ENCODE results near the gene EXOC3L1. TPM values are rescaled to one million over a fixed set of nuclear protein-coding genes. Genes with fewer than 3 reads are reported as not detected.
A peak's percentile ranks its signal among the peaks of the same experiment; 100 is the strongest.

The EXOC3L1 gene
- polyA plus RNA-seq, 4 donors = 1.6 to 7.9 (median 6.0) TPM

DNA sequence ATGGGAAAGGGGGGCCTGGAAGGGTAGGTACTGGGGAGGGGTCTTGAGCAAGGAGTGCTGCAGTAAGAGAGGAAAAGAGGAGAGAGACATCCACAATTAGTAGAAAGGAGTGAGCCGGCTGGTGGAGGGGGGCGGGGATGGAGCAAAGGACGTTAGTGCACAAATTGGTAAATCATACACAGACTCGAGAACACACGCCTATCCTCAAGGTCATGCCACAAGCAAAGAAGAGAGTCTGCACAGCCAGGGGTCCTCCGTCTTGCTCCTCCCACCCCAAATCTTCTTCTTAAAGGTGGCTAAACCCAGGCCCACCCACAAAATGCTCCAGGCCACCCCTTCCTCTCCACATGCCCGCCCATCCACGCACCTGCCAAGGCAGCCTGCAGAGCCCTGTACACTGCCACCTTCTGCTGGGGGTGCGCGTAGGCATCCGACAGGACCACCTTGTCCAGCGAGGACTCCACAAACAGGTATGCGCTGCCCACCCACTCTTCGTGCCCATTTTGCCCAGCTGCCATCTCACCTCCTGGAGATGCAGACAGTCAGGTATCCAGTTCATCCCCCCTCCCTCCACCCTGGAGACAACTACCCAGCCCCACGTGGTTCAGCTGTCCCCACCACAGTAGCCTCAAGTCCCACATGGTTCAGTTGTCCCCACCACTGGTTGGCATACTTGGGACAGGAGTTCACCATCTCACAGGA is 33.6 kb downstream of the EXOC3L1 start:
- Histone ChIP-seq H3K36me3 (ENCODE audit: control insufficient read depth in 3 of 3, insufficient read depth in 2 of 3, low read depth in 1 of 3, low read length in 3 of 3) (peaks cover 0 to 3% (median 0%) of the 10 kb centered on the region in 3 donors), H3K27me3 (ENCODE audit: control insufficient read depth in 3 of 3, insufficient read depth in 3 of 3, low read length in 3 of 3) (peaks cover 0 to 66% (median 0%) of the 10 kb centered on the region in 3 donors), H3K9me3 (ENCODE audit: control insufficient read depth in 2 of 2, insufficient read depth in 1 of 2, low read depth in 1 of 2, low read length in 1 of 2) (no peaks in the 10 kb centered on the region), H3K27ac (ENCODE audit: low read depth in 1 of 3, low read length in 2 of 3) (no peak overlapping the region), H3K4me3 (ENCODE audit: low read depth in 1 of 3, low read length in 3 of 3) (no peak overlapping the region), H3K4me1 (ENCODE audit: control insufficient read depth in 3 of 3, insufficient read depth in 2 of 3, low read depth in 1 of 3, low read length in 2 of 3) (peaks cover 0 to 37% (median 3%) of the 10 kb centered on the region in 3 donors)
- WGBS, 3 donors = 30 to 63% (median 55%) methylated on average over 11 to 15 of the region's 15 CpGs
- peak; percentile 41 to 50 for DNase-seq
- FAIRE-seq = no peak

DNA sequence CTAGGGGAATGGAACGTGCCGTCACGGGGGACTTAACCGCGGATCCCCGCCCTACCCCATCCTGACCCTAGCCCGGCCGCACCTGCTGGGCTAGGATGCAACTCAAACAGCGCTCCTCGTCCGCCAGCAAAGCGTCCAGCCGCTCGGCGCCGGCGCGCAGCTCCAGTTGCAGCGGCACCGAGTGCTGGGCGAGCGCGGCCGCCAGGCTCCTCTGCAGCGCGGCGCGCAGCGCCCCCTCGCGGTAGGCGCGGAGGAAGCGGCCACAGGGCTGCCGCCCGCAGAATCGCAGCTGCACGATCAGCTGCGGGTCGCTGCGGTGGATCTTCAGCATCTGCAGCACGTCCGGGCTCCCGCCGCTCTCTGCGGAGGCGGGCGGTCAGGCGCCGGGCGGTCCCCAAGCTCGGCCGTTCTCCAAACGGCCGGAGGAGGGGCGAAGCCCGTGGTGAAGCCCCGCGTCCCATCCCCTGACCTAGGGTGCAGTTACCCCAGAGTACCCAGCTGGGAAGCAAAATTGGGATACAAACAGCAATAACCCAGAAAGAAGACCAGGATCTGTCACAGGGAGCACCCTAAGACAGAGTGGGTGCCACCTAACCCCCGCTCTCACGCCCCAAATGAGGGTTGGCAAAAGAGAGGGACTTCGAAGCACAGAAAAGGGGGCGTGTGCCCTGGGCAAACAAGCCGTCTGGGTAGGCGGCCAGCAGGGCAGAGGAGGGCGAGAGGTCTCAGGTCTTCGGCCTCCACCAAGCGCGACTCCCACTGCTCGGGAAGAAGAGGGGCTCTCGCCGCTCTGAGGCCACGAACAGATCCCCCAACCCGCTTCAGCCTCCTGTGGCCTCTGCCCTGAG is 34.4 kb downstream of the EXOC3L1 start:
- Histone ChIP-seq H3K36me3 (ENCODE audit: control insufficient read depth in 3 of 3, insufficient read depth in 2 of 3, low read depth in 1 of 3, low read length in 3 of 3) (peaks cover 0 to 3% (median 0%) of the 10 kb centered on the region in 3 donors), H3K4me1 (ENCODE audit: control insufficient read depth in 3 of 3, insufficient read depth in 2 of 3, low read depth in 1 of 3, low read length in 2 of 3) (peaks cover 0 to 41% (median 3%) of the 10 kb centered on the region in 3 donors), H3K27me3 (ENCODE audit: control insufficient read depth in 3 of 3, insufficient read depth in 3 of 3, low read length in 3 of 3) (peaks cover 0 to 70% (median 0%) of the 10 kb centered on the region in 3 donors), H3K9me3 (ENCODE audit: control insufficient read depth in 2 of 2, insufficient read depth in 1 of 2, low read depth in 1 of 2, low read length in 1 of 2) (no peaks in the 10 kb centered on the region), H3K4me3 (ENCODE audit: low read depth in 1 of 3, low read length in 3 of 3) (peak overlapping the region in 1 of 3 donors; percentile 4), H3K27ac (ENCODE audit: low read depth in 1 of 3, low read length in 2 of 3) (no peak overlapping the region)
- WGBS, 3 donors = 10 to 12% (median 11%) methylated on average over 54 to 74 of the region's 74 CpGs
- FAIRE-seq = no peak
- peak; percentile 63 to 89 for DNase-seq

DNA sequence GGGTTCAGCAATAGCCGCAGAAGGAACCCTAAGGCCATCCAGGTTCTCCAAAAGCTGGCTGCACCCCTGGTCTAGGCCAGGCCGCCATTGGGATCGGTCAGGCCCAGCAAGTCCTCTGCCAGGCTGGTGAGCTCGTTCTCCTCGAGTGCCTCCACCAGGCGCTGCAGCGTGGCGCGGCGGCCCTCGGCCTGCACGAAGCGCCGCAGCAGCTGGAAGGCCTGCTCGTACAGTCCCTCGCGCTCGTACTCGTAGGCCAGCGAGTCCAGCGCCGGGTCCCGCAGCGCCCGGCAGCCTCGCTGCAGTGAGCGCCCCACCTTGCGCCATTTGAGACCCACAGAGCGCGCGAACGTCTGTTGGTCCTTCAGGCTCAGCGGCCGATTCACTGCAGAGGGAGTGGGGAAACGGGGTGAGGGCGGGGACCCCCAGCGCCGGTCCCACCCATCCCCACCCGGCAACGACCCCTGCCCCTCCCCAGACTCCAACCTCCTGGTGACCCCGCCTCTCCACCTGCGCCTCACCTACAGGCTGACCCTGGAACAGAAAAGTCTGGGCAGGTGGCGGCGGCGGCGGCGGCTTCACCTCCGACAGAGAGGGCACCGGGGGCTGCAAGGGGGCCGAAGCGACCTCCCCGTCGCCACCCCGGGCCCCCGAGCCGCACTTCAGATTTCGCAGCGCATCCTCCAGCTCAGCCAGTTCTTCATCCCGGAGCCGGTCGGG is 35.2 kb downstream of the EXOC3L1 start:
- Histone ChIP-seq H3K4me3 (ENCODE audit: low read depth in 1 of 3, low read length in 3 of 3) (peak overlapping the region in 1 of 3 donors; percentile 4), H3K36me3 (ENCODE audit: control insufficient read depth in 3 of 3, insufficient read depth in 2 of 3, low read depth in 1 of 3, low read length in 3 of 3) (peaks cover 0 to 3% (median 0%) of the 10 kb centered on the region in 3 donors), H3K27me3 (ENCODE audit: control insufficient read depth in 3 of 3, insufficient read depth in 3 of 3, low read length in 3 of 3) (peaks cover 0 to 73% (median 0%) of the 10 kb centered on the region in 3 donors), H3K4me1 (ENCODE audit: control insufficient read depth in 3 of 3, insufficient read depth in 2 of 3, low read depth in 1 of 3, low read length in 2 of 3) (peaks cover 0 to 40% (median 3%) of the 10 kb centered on the region in 3 donors), H3K9me3 (ENCODE audit: control insufficient read depth in 2 of 2, insufficient read depth in 1 of 2, low read depth in 1 of 2, low read length in 1 of 2) (no peaks in the 10 kb centered on the region), H3K27ac (ENCODE audit: low read depth in 1 of 3, low read length in 2 of 3) (no peak overlapping the region)
- DNase-seq (no peak), FAIRE-seq (no peak)
- WGBS, 3 donors = 34 to 58% (median 44%) methylated on average over 53 to 61 of the region's 61 CpGs

GRCh38 chr16:67151431-67152097 is 38.4 kb downstream of the EXOC3L1 start:
- Histone ChIP-seq H3K4me1 (ENCODE audit: control insufficient read depth in 3 of 3, insufficient read depth in 2 of 3, low read depth in 1 of 3, low read length in 2 of 3) (peaks cover 0 to 31% (median 0%) of the 10 kb centered on the region in 3 donors), H3K4me3 (ENCODE audit: low read depth in 1 of 3, low read length in 3 of 3) (peak overlapping the region in 1 of 3 donors; percentile 43), H3K27ac (ENCODE audit: low read depth in 1 of 3, low read length in 2 of 3) (peak overlapping the region in 2 of 3 donors; percentile 73 to 77), H3K36me3 (ENCODE audit: control insufficient read depth in 3 of 3, insufficient read depth in 2 of 3, low read depth in 1 of 3, low read length in 3 of 3) (peaks cover 0 to 31% (median 5%) of the 10 kb centered on the region in 3 donors), H3K27me3 (ENCODE audit: control insufficient read depth in 3 of 3, insufficient read depth in 3 of 3, low read length in 3 of 3) (peaks cover 0 to 69% (median 0%) of the 10 kb centered on the region in 3 donors), H3K9me3 (ENCODE audit: control insufficient read depth in 2 of 2, insufficient read depth in 1 of 2, low read depth in 1 of 2, low read length in 1 of 2) (no peaks in the 10 kb centered on the region)
- no peak for FAIRE-seq
- 39 to 58% (median 55%) methylated on average over 8 of the region's 8 CpGs for WGBS, 3 donors
- no peak for DNase-seq

DNA sequence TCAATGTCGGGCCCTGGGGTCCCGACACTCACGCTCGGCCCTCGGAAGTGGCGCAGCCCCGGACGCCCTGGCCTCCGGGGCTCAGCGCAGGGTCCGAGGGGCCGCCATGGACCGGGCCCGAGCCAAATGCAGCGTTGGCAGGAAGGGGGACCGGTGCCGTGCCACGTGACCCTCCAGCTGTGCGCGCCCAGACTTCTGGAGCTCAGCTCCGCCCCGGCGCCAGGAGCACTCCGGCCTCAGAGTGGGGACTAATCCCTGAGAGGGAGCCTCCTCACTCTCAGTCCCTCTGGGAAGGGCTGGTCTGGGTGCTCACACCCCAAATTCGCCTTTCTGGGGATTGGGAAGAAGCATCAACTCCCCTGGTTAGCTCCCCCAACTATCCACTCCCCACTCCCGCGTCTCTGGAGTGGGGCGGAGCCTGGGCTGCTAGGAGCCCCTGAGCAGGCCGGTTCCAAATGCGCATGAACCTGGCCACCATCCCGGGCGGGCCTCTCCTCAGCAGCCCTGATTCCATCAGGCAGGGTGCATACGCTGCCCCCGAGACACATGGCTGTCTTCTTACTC is 39.0 kb downstream of the EXOC3L1 start, which contains the start of gene B3GNT9:
Gene B3GNT9 (minus strand): TSS at position 166 of the 564 bp plus-strand sequence. CDS start 513 bp downstream, outside the sequence.
- peaks cover 0 to 63% (median 0%) of the 10 kb centered on the region in 3 donors for H3K27me3 ChIP-seq (ENCODE audit: control insufficient read depth in 3 of 3, insufficient read depth in 3 of 3, low read length in 3 of 3)
- H3K9me3 ChIP-seq (ENCODE audit: control insufficient read depth in 2 of 2, insufficient read depth in 1 of 2, low read depth in 1 of 2, low read length in 1 of 2) = no peaks in the 10 kb centered on the region
- H3K36me3 ChIP-seq (ENCODE audit: control insufficient read depth in 3 of 3, insufficient read depth in 2 of 3, low read depth in 1 of 3, low read length in 3 of 3) = peaks cover 0 to 38% (median 6%) of the 10 kb centered on the region in 3 donors
- WGBS, 3 donors = 1 to 5% (median 3%) methylated on average over 30 to 34 of the region's 34 CpGs
- peaks cover 0 to 25% (median 0%) of the 10 kb centered on the region in 3 donors for H3K4me1 ChIP-seq (ENCODE audit: control insufficient read depth in 3 of 3, insufficient read depth in 2 of 3, low read depth in 1 of 3, low read length in 2 of 3)
- peak within 1 kb of the TSS; percentile 34 to 77 (median 73) for H3K27ac ChIP-seq (ENCODE audit: low read depth in 1 of 3, low read length in 2 of 3)
- FAIRE-seq = no peak
- peak within 1 kb of the TSS; percentile 43 to 50 (median 49) for H3K4me3 ChIP-seq (ENCODE audit: low read depth in 1 of 3, low read length in 3 of 3)
- peak; percentile 48 to 75 for DNase-seq

GRCh38 chr16:67150047-67150832 is 39.7 kb downstream of the EXOC3L1 start:
- 5 to 8% (median 7%) methylated on average over 68 to 94 of the region's 94 CpGs for WGBS, 3 donors
- peaks cover 4 to 44% (median 10%) of the 10 kb centered on the region in 3 donors for H3K36me3 ChIP-seq (ENCODE audit: control insufficient read depth in 3 of 3, insufficient read depth in 2 of 3, low read depth in 1 of 3, low read length in 3 of 3)

More at GRCh38 chr16:67150047-67150832, 39.7 kb downstream of the EXOC3L1 start:
- Histone ChIP-seq H3K27me3 (ENCODE audit: control insufficient read depth in 3 of 3, insufficient read depth in 3 of 3, low read length in 3 of 3) (peaks cover 0 to 57% (median 0%) of the 10 kb centered on the region in 3 donors), H3K4me3 (ENCODE audit: low read depth in 1 of 3, low read length in 3 of 3) (peak overlapping the region; percentile 43 to 50 (median 49)), H3K9me3 (ENCODE audit: control insufficient read depth in 2 of 2, insufficient read depth in 1 of 2, low read depth in 1 of 2, low read length in 1 of 2) (no peaks in the 10 kb centered on the region), H3K4me1 (ENCODE audit: control insufficient read depth in 3 of 3, insufficient read depth in 2 of 3, low read depth in 1 of 3, low read length in 2 of 3) (peaks cover 0 to 19% (median 0%) of the 10 kb centered on the region in 3 donors), H3K27ac (ENCODE audit: low read depth in 1 of 3, low read length in 2 of 3) (peak overlapping the region; percentile 34 to 77 (median 73))
- no peak for FAIRE-seq
- peak in 1 of 2 donors; percentile 70 for DNase-seq
